Measurements from ENCODE around the gene ABCC6.
A peak's percentile ranks its signal among the peaks of the same experiment; 100 is the strongest.

The ABCC6 gene

GRCh38 chr16:16127469-16128116 lies 95.7 kb downstream of the ABCC6 start:
- Histone ChIP-seq H3K4me3 (ENCODE audit: low read depth, low read length) (no peak overlapping the region), H3K4me1 (no peaks in the 10 kb centered on the region), H3K27me3 (ENCODE audit: control insufficient read depth, insufficient read depth, low read length) (no peaks in the 10 kb centered on the region), H3K79me2 (no peaks in the 10 kb centered on the region), H3K4me2 (ENCODE audit: low read length) (no peak overlapping the region), H3K9me3 (ENCODE audit: control insufficient read depth, low read length) (no peaks in the 10 kb centered on the region), H3K27ac (no peak overlapping the region), H3K9ac (no peak overlapping the region), H3K36me3 (ENCODE audit: control insufficient read depth, insufficient read depth, low read length) (no peaks in the 10 kb centered on the region), H2AFZ (no peak overlapping the region)
- peak; percentile 96 for TF ChIP-seq CTCF (IDR thresholded peaks at IDR 0.05)

GRCh38 chr16:16126896-16127295 lies 96.4 kb downstream of the ABCC6 start:
- no peak for TF ChIP-seq CTCF (IDR thresholded peaks at IDR 0.05)
- Histone ChIP-seq H3K9me3 (ENCODE audit: control insufficient read depth, low read length) (no peaks in the 10 kb centered on the region), H2AFZ (no peak overlapping the region), H3K27me3 (ENCODE audit: control insufficient read depth, insufficient read depth, low read length) (no peaks in the 10 kb centered on the region), H3K4me3 (ENCODE audit: low read depth, low read length) (no peak overlapping the region), H3K79me2 (no peaks in the 10 kb centered on the region), H3K36me3 (ENCODE audit: control insufficient read depth, insufficient read depth, low read length) (no peaks in the 10 kb centered on the region), H3K9ac (no peak overlapping the region), H3K4me1 (no peaks in the 10 kb centered on the region), H3K27ac (no peak overlapping the region), H3K4me2 (ENCODE audit: low read length) (no peak overlapping the region)

GRCh38 chr16:16124974-16125373 lies 98.3 kb downstream of the ABCC6 start:
- Histone ChIP-seq H3K4me2 (ENCODE audit: low read length) (no peak overlapping the region), H2AFZ (no peak overlapping the region), H3K27ac (no peak overlapping the region), H3K9me3 (ENCODE audit: control insufficient read depth, low read length) (no peaks in the 10 kb centered on the region), H3K4me3 (ENCODE audit: low read depth, low read length) (no peak overlapping the region), H3K27me3 (ENCODE audit: control insufficient read depth, insufficient read depth, low read length) (no peaks in the 10 kb centered on the region), H3K36me3 (ENCODE audit: control insufficient read depth, insufficient read depth, low read length) (no peaks in the 10 kb centered on the region), H3K9ac (no peak overlapping the region), H3K79me2 (no peaks in the 10 kb centered on the region), H3K4me1 (no peaks in the 10 kb centered on the region)
- no peak for TF ChIP-seq CTCF (IDR thresholded peaks at IDR 0.05)

- Histone ChIP-seq H3K9ac (no peak overlapping the region), H3K4me2 (ENCODE audit: low read length) (no peak overlapping the region), H3K36me3 (ENCODE audit: control insufficient read depth, insufficient read depth, low read length) (no peaks in the 10 kb centered on the region), H3K27me3 (ENCODE audit: control insufficient read depth, insufficient read depth, low read length) (no peaks in the 10 kb centered on the region), H3K79me2 (no peaks in the 10 kb centered on the region), H2AFZ (no peak overlapping the region), H3K4me1 (no peaks in the 10 kb centered on the region), H3K4me3 (ENCODE audit: low read depth, low read length) (no peak overlapping the region), H3K9me3 (ENCODE audit: control insufficient read depth, low read length) (no peaks in the 10 kb centered on the region), H3K27ac (no peak overlapping the region)
- no peak for TF ChIP-seq CTCF (IDR thresholded peaks at IDR 0.05)
Observed at GRCh38 chr16:16124438-16124837, 98.9 kb downstream of the ABCC6 start.

- no peaks in the 10 kb centered on the region for H3K79me2 ChIP-seq
- no peak overlapping the region for H3K9ac ChIP-seq
- H3K4me2 ChIP-seq (ENCODE audit: low read length) = no peak overlapping the region
- no peak overlapping the region for H3K4me3 ChIP-seq (ENCODE audit: low read depth, low read length)
- H2AFZ ChIP-seq = no peak overlapping the region
- H3K27me3 ChIP-seq (ENCODE audit: control insufficient read depth, insufficient read depth, low read length) = no peaks in the 10 kb centered on the region
- TF ChIP-seq CTCF (IDR thresholded peaks at IDR 0.05) = no peak
- H3K4me1 ChIP-seq = no peaks in the 10 kb centered on the region
- H3K36me3 ChIP-seq (ENCODE audit: control insufficient read depth, insufficient read depth, low read length) = no peaks in the 10 kb centered on the region
- H3K27ac ChIP-seq = no peak overlapping the region
- H3K9me3 ChIP-seq (ENCODE audit: control insufficient read depth, low read length) = no peaks in the 10 kb centered on the region
Observed at GRCh38 chr16:16122264-16122663, 101.0 kb downstream of the ABCC6 start.
